Loucy (cell line): ENCODE results near the gene ARL11.
A peak's percentile ranks its signal among the peaks of the same experiment; 100 is the strongest.

Experiments used
- H2AFZ ChIP-seq: fragments of 200-600 bp; sonication (generic); 2 replicates; pipeline ENCODE4 v1.6.0; 2016; ENCODE audit warnings: antibody characterized with exemption, mild to moderate bottlenecking, low read length, moderate library complexity
- H3F3A ChIP-seq: fragments of 200-600 bp; 2 replicates; pipeline ENCODE4 v1.6.0; 2016; ENCODE audit warnings: antibody characterized with exemption, low read depth, mild to moderate bottlenecking
- H3K27me3 ChIP-seq: fragments of 200-600 bp; sonication (generic); 2 replicates; pipeline ENCODE4 v1.6.1; 2014; ENCODE audit warnings: low read length, mild to moderate bottlenecking; ENCODE audit not compliant: insufficient read depth, poor library complexity, severe bottlenecking
- H3K36me3 ChIP-seq: fragments of 200-600 bp; sonication (generic); 2 replicates; pipeline ENCODE4 v1.6.1; 2016; ENCODE audit warnings: low read length; ENCODE audit not compliant: insufficient read depth
- H3K4me1 ChIP-seq: fragments of 200-600 bp; sonication (generic); 2 replicates; pipeline ENCODE4 v1.5.1; 2014; ENCODE audit warnings: low read length, mild to moderate bottlenecking; ENCODE audit not compliant: insufficient read depth, poor library complexity, severe bottlenecking
- H3K4me2 ChIP-seq: fragments of 200-600 bp; sonication (generic); 2 replicates; pipeline ENCODE4 v1.6.0; 2014; ENCODE audit warnings: antibody characterized with exemption, low read length, low read depth, mild to moderate bottlenecking; ENCODE audit not compliant: poor library complexity, severe bottlenecking
- H3K4me3 ChIP-seq: fragments of 200-600 bp; sonication (generic); 2 replicates; pipeline ENCODE4 v1.5.1; 2014; ENCODE audit warnings: low read length, mild to moderate bottlenecking, mixed read lengths; ENCODE audit not compliant: poor library complexity, severe bottlenecking
- H3K79me2 ChIP-seq: fragments of 200-600 bp; sonication (generic); 2 replicates; pipeline ENCODE4 v1.6.1; 2014; ENCODE audit warnings: low read length; ENCODE audit not compliant: insufficient read depth
- H3K9ac ChIP-seq: fragments of 200-600 bp; sonication (generic); 2 replicates; pipeline ENCODE4 v1.6.0; 2014; ENCODE audit warnings: mild to moderate bottlenecking, low read depth, low read length, moderate library complexity; ENCODE audit not compliant: poor library complexity, severe bottlenecking
- H3K9me2 ChIP-seq: fragments of 200-600 bp; sonication (generic); replicated peaks from 2 replicates; pipeline ENCODE4 v1.6.1; 2016; ENCODE audit warnings: low read depth, low read length, mixed read lengths
- H3K9me3 ChIP-seq: fragments of 200-600 bp; sonication (generic); 2 replicates; pipeline ENCODE4 v1.6.1; 2014; ENCODE audit warnings: mild to moderate bottlenecking, antibody characterized with exemption, low read length, low read depth; ENCODE audit not compliant: insufficient read depth
- H4K20me1 ChIP-seq: fragments of 200-600 bp; sonication (generic); 2 replicates; pipeline ENCODE4 v1.6.0; 2014; ENCODE audit warnings: antibody characterized with exemption, low read length, mild to moderate bottlenecking; ENCODE audit not compliant: insufficient read depth, poor library complexity, severe bottlenecking
- EZH2phosphoT487 ChIP-seq: fragments of 200-600 bp; IDR thresholded peaks from 2 replicates; pipeline ENCODE4 v1.6.1; 2018; ENCODE audit warnings: antibody characterized with exemption, mild to moderate bottlenecking, moderate library complexity, borderline replicate concordance
- TF ChIP-seq, protein P1 (sequence below): fragments of 200-600 bp; sonication (generic); conservative IDR thresholded peaks from 2 replicates; pipeline ENCODE4 v1.5.1; 2014; ENCODE audit warnings: mild to moderate bottlenecking, antibody characterized with exemption, low read length

The ARL11 gene

GRCh38 chr13:49632156-49632555, 3.8 kb downstream of the ARL11 start:
- Histone ChIP-seq H3K27me3 (no peaks in the 10 kb centered on the region), H3K4me3 (no peak overlapping the region), H4K20me1 (no peaks in the 10 kb centered on the region), H3K9me2 (no peaks in the 10 kb centered on the region), H3K79me2 (no peaks in the 10 kb centered on the region), H3K4me1 (no peaks in the 10 kb centered on the region), H3K9me3 (no peaks in the 10 kb centered on the region), H2AFZ (no peak overlapping the region), H3K4me2 (no peak overlapping the region), H3K36me3 (no peaks in the 10 kb centered on the region), H3F3A (no peaks in the 10 kb centered on the region), H3K9ac (no peak overlapping the region)
- no peak for TF ChIP-seq EZH2phosphoT487
- TF ChIP-seq, protein P1, sequence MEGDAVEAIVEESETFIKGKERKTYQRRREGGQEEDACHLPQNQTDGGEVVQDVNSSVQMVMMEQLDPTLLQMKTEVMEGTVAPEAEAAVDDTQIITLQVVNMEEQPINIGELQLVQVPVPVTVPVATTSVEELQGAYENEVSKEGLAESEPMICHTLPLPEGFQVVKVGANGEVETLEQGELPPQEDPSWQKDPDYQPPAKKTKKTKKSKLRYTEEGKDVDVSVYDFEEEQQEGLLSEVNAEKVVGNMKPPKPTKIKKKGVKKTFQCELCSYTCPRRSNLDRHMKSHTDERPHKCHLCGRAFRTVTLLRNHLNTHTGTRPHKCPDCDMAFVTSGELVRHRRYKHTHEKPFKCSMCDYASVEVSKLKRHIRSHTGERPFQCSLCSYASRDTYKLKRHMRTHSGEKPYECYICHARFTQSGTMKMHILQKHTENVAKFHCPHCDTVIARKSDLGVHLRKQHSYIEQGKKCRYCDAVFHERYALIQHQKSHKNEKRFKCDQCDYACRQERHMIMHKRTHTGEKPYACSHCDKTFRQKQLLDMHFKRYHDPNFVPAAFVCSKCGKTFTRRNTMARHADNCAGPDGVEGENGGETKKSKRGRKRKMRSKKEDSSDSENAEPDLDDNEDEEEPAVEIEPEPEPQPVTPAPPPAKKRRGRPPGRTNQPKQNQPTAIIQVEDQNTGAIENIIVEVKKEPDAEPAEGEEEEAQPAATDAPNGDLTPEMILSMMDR: no peak

DNA sequence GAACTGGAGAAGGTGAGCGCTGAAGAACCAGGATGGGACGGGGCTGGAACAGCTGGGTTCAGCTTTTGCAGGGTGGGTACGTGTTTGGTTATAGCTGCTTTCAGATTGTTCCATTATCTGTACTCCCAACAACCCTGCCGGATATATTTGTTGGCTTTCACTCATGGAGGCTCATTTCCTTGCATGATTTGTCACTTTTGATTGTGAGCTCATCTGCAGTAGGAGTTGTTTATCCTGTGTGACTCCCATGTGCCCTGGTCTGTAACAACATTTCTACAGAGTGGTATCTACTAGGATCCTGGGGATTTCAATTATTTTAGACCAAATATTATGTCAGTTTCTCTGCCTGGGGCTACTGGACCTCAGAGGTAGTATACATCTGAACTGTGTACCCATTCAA, 5.4 kb downstream of the ARL11 start:
- H2AFZ ChIP-seq: no peak overlapping the region
- no peaks in the 10 kb centered on the region for H3K9me2 ChIP-seq
- H3K4me1 ChIP-seq: no peaks in the 10 kb centered on the region
- no peaks in the 10 kb centered on the region for H3K36me3 ChIP-seq
- H3K79me2 ChIP-seq: no peaks in the 10 kb centered on the region
- no peaks in the 10 kb centered on the region for H3K27me3 ChIP-seq
- H3K9me3 ChIP-seq: no peaks in the 10 kb centered on the region
- TF ChIP-seq, protein P1: no peak
- no peak for TF ChIP-seq EZH2phosphoT487
- no peaks in the 10 kb centered on the region for H4K20me1 ChIP-seq
- no peak overlapping the region for H3K4me2 ChIP-seq
- H3K9ac ChIP-seq: no peak overlapping the region
- no peak overlapping the region for H3K4me3 ChIP-seq
- no peaks in the 10 kb centered on the region for H3F3A ChIP-seq

DNA sequence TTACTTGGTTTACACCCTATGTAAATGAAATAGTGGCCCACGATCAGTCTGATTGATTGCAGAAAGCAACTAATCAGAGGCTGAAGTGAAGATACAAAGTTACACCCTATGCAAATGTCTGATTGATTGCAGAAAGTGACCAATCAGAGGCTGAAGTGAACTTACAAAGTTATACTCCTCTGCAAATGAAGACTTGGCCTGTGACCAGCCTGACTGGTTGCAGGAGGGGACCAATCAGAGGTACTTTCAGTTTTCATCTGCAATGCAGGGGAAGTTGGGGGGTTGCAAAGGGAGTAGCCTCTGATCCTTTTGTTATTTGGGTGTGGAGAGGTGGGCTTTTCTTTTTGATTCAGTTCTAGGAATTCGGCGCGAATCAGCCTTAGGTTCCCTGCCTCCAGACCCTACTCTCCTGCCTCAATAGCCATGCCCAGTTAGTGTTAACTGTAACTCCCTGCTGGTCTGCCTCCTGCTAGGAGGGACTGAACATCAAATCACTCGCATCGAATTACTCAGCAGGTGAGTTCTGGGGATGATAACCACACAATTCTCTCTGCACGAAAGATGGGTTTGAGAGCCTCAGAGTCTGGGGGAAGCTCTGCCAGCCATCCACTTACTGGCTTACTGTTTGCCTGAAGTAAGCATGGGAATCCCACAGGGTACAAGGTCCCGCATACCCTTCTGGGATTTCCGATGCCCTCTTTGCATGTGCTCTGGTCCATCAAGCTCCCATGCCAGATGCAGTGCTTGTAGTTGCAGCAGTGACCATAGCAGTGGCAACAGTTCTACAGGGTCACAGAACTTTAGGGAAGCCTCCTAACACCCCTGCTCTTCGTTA, 7.5 kb downstream of the ARL11 start:
- no peaks in the 10 kb centered on the region for H3K9me3 ChIP-seq
- H3K4me1 ChIP-seq: no peaks in the 10 kb centered on the region
- H3K4me2 ChIP-seq: peak overlapping the region; percentile 55
- H4K20me1 ChIP-seq: no peaks in the 10 kb centered on the region
- no peaks in the 10 kb centered on the region for H3K36me3 ChIP-seq
- TF ChIP-seq, protein P1: no peak
- TF ChIP-seq EZH2phosphoT487: no peak
- H3K9me2 ChIP-seq: no peaks in the 10 kb centered on the region
- no peaks in the 10 kb centered on the region for H3K27me3 ChIP-seq
- H3F3A ChIP-seq: no peaks in the 10 kb centered on the region
- peak overlapping the region; percentile 64 for H2AFZ ChIP-seq
- H3K9ac ChIP-seq: peak overlapping the region; percentile 30
- H3K79me2 ChIP-seq: no peaks in the 10 kb centered on the region
- H3K4me3 ChIP-seq: peak overlapping the region; percentile 36
